ENCODE data around the gene KCNMA1. TPM values are rescaled to one million over a fixed set of nuclear protein-coding genes. Genes with fewer than 3 reads are reported as not detected.

Gene KCNMA1
- total RNA-seq, 2 donors from 2014 or later, result 5.9 to 9.3 TPM

GRCh38 chr10:77006836-77007511 is 630.6 kb downstream of the KCNMA1 start:
- H3K27me3 ChIP-seq, result no peaks in the 10 kb centered on the region
- intact Hi-C loops (cut with DNase I), result no loop called here
- H3K36me3 ChIP-seq (replicated peaks in 1 of 2; ENCODE audit: insufficient read depth in 1 of 2, low read depth in 2 of 2), result no peaks in the 10 kb centered on the region
- no peak overlapping the region for H3K4me3 ChIP-seq
- WGBS, 2 donors, result 74 to 95% methylated on average over 2 of the region's 2 CpGs
- no peaks in the 10 kb centered on the region for H3K4me1 ChIP-seq
- TF ChIP-seq CTCF (IDR thresholded peaks at IDR 0.05) (no peak), POLR2A (IDR thresholded peaks at IDR 0.05) (no peak)
- no peak for DNase-seq
- no peak overlapping the region for H3K27ac ChIP-seq
- no peaks in the 10 kb centered on the region for H3K9me3 ChIP-seq
- no peak for ATAC-seq

GRCh38 chr10:77005871-77006270 is 631.7 kb downstream of the KCNMA1 start:
- H3K4me3 ChIP-seq, result no peak overlapping the region
- no peak for TF ChIP-seq POLR2A (IDR thresholded peaks at IDR 0.05)
- intact Hi-C loops (cut with DNase I), result no loop called here
- no peaks in the 10 kb centered on the region for H3K27me3 ChIP-seq
- DNase-seq (no peak), ATAC-seq (no peak)
- H3K9me3 ChIP-seq, result no peaks in the 10 kb centered on the region
- no peak overlapping the region for H3K27ac ChIP-seq
- no peaks in the 10 kb centered on the region for H3K4me1 ChIP-seq
- no peaks in the 10 kb centered on the region for H3K36me3 ChIP-seq (replicated peaks in 1 of 2; ENCODE audit: insufficient read depth in 1 of 2, low read depth in 2 of 2)

- peak; percentile 71 for ATAC-seq
- Histone ChIP-seq H3K4me1 (no peaks in the 10 kb centered on the region), H3K4me3 (no peak overlapping the region), H3K36me3 (replicated peaks in 1 of 2; ENCODE audit: insufficient read depth in 1 of 2, low read depth in 2 of 2) (no peaks in the 10 kb centered on the region), H3K27me3 (no peaks in the 10 kb centered on the region), H3K27ac (no peak overlapping the region), H3K9me3 (no peaks in the 10 kb centered on the region)
- peak in 1 of 4 donors; percentile 27 for DNase-seq
- intact Hi-C loops (cut with DNase I), result no loop called here
- TF ChIP-seq CTCF (IDR thresholded peaks at IDR 0.05) (peak; percentile 58 to 68 (median 64)), POLR2A (IDR thresholded peaks at IDR 0.05) (no peak)
- WGBS, 2 donors, result 56 to 77% methylated on average over 3 of the region's 3 CpGs
Observed at GRCh38 chr10:77004917-77005564, 632.6 kb downstream of the KCNMA1 start.

- 42 to 56% methylated on average over 2 of the region's 2 CpGs for WGBS, 2 donors
- Histone ChIP-seq H3K27ac (no peak overlapping the region), H3K4me3 (no peak overlapping the region), H3K9me3 (no peaks in the 10 kb centered on the region), H3K4me1 (no peaks in the 10 kb centered on the region), H3K36me3 (replicated peaks in 1 of 2; ENCODE audit: insufficient read depth in 1 of 2, low read depth in 2 of 2) (no peaks in the 10 kb centered on the region), H3K27me3 (no peaks in the 10 kb centered on the region)
- TF ChIP-seq CTCF (IDR thresholded peaks at IDR 0.05) (no peak), POLR2A (IDR thresholded peaks at IDR 0.05) (no peak)
- intact Hi-C loops (cut with DNase I), result no loop called here
- DNase-seq (no peak), ATAC-seq (no peak)
Observed at GRCh38 chr10:77002872-77003271, 634.7 kb downstream of the KCNMA1 start.

- no peaks in the 10 kb centered on the region for H3K4me1 ChIP-seq
- no peak overlapping the region for H3K27ac ChIP-seq
- no peaks in the 10 kb centered on the region for H3K9me3 ChIP-seq
- 85% methylated on average over 12 of the region's 12 CpGs for WGBS, 2 donors
- DNase-seq, result no peak
- TF ChIP-seq CTCF (IDR thresholded peaks at IDR 0.05) (no peak), POLR2A (IDR thresholded peaks at IDR 0.05) (no peak)
- intact Hi-C loops (cut with DNase I), result no loop called here
- no peak overlapping the region for H3K4me3 ChIP-seq
- no peaks in the 10 kb centered on the region for H3K27me3 ChIP-seq
- no peaks in the 10 kb centered on the region for H3K36me3 ChIP-seq (replicated peaks in 1 of 2; ENCODE audit: insufficient read depth in 1 of 2, low read depth in 2 of 2)
- ATAC-seq, result no peak
Observed at GRCh38 chr10:77001206-77001605, 636.4 kb downstream of the KCNMA1 start.
